K562 (cell line): ENCODE measurements around the gene PCDHB13. TPM values are rescaled to one million over a fixed set of nuclear protein-coding genes. Genes with fewer than 3 reads are reported as not detected.
A peak's percentile ranks its signal among the peaks of the same experiment; 100 is the strongest.

Experiments used
- ATAC-seq: fragments of 200-7000 bp; cut with Tn5 transposase; 3 replicates; pipeline ENCODE4 v1.9.1; 2020; ENCODE audit warnings: moderate library complexity
- BruUV-seq: library from RNA; stranded (reverse); fragments of 400-500 nt; replicated peaks from 2 replicates; lab custom pipeline; 2021; lab: Mats Ljungman, UMichigan
- CTCF ChIA-PET: fragments of 300-600 bp; formaldehyde crosslinking; extraction: SDS; loops from one replicate; lab custom pipeline; 2021; ENCODE audit warnings: low intra/inter-chr PET ratio; lab: Yijun Ruan, JAX
- POLR2A ChIA-PET: fragments of 300-600, 350-650 bp; sonication (Branson Sonifier 250); formaldehyde crosslinking; extraction: SDS; loops from one replicate; lab custom pipeline; 2021; ENCODE audit warnings: antibody characterized with exemption, inconsistent platforms; lab: Yijun Ruan, JAX
- DNase-seq, 4 experiments: peaks; one replicate each; pipeline versions ENCODE4 v3.0.0 to v3.0.0-alpha.2; 2011 to 2018; ENCODE audit warnings: low spot score in 3 of 4, mixed read lengths in 3 of 4; ENCODE audit errors: extremely low read depth in 1 of 4
- FAIRE-seq: peaks from 2 replicates; lab custom pipeline; 2011; peaks lifted over from hg19 to GRCh38; lab: Jason Lieb, UNC
- H2AFZ ChIP-seq: 2 replicates; pipeline ENCODE4 v1.6.0; 2011; ENCODE audit warnings: low read depth, low read length, control low read depth, inconsistent platforms
- H3K27ac ChIP-seq: fragments of 200-600 bp; 3 replicates; pipeline ENCODE4 v1.8.0; 2011; ENCODE audit warnings: low read depth, mild to moderate bottlenecking, control low read depth, inconsistent platforms, low read length, moderate library complexity, mixed read lengths; ENCODE audit errors: extremely low read depth
- H3K27me3 ChIP-seq, 2 experiments: fragments of 300-600 bp in 1 of 2; 2 replicates in 1 of 2; 3 replicates in 1 of 2; pipeline versions ENCODE4 v1.6.0 to v1.8.0; 2011; ENCODE audit warnings: inconsistent platforms in 2 of 2, low read length in 2 of 2, mild to moderate bottlenecking in 1 of 2, mixed read lengths in 1 of 2, moderate library complexity in 1 of 2; ENCODE audit not compliant: control insufficient read depth in 2 of 2, insufficient read depth in 2 of 2
- H3K36me3 ChIP-seq: fragments of 300-600 bp; 3 replicates; pipeline ENCODE4 v1.8.0; 2011; ENCODE audit warnings: mild to moderate bottlenecking, low read length, inconsistent platforms; ENCODE audit not compliant: control insufficient read depth, insufficient read depth
- H3K4me1 ChIP-seq, 2 experiments: fragments of 200-600 bp in 1 of 2; replicated peaks in 1 of 2; 2 replicates in 1 of 2; 3 replicates in 1 of 2; pipeline versions ENCODE4 v1.5.1 to v1.8.0; 2011; ENCODE audit warnings: inconsistent platforms in 2 of 2, low read length in 2 of 2, mild to moderate bottlenecking in 1 of 2, mixed read lengths in 1 of 2, moderate library complexity in 1 of 2; ENCODE audit not compliant: control insufficient read depth in 2 of 2, insufficient read depth in 2 of 2
- H3K4me2 ChIP-seq: 2 replicates; pipeline ENCODE4 v1.6.1; 2011; ENCODE audit warnings: low read length, control low read depth, inconsistent platforms, mixed read lengths; ENCODE audit not compliant: insufficient read depth
- H3K4me3 ChIP-seq: fragments of 200-600 bp; sonication (generic), shearing (Covaris generic); 2 replicates; pipeline ENCODE4 v1.5.1; 2016; ENCODE audit warnings: control low read depth, inconsistent platforms
- H3K79me2 ChIP-seq: fragments of 200-600 bp; 3 replicates; pipeline ENCODE4 v1.8.0; 2011; ENCODE audit warnings: low read length, inconsistent platforms; ENCODE audit not compliant: control insufficient read depth, insufficient read depth
- H3K9ac ChIP-seq, 2 experiments: 2 replicates each; pipeline versions ENCODE4 v1.6.0 to v1.6.1; 2011; ENCODE audit warnings: low read depth in 2 of 2, low read length in 2 of 2, control low read depth in 1 of 2, inconsistent platforms in 1 of 2, mild to moderate bottlenecking in 1 of 2, mixed read lengths in 1 of 2; ENCODE audit not compliant: insufficient read depth in 1 of 2
- H3K9me1 ChIP-seq: one replicate; pipeline ENCODE4 v1.6.0; 2011; ENCODE audit warnings: inconsistent platforms, mild to moderate bottlenecking, low read length, moderate library complexity; ENCODE audit not compliant: control insufficient read depth, insufficient read depth
- H3K9me3 ChIP-seq: replicated peaks from 2 replicates; pipeline ENCODE4 v1.5.1; 2011; ENCODE audit warnings: low read depth, low read length, inconsistent platforms; ENCODE audit not compliant: control insufficient read depth, insufficient read depth
- H4K20me1 ChIP-seq: replicated peaks from 2 replicates; pipeline ENCODE4 v1.6.1; 2011; ENCODE audit warnings: low read length, inconsistent platforms, mixed read lengths; ENCODE audit not compliant: control insufficient read depth, insufficient read depth
- ADNP ChIP-seq: fragments of 200-800 bp; sonication (Bioruptor generic); IDR thresholded peaks from 2 replicates; pipeline ENCODE4 v1.6.1; 2016; ENCODE audit warnings: missing genetic modification characterization, missing compliant biosample characterization
- ARHGAP35 ChIP-seq: fragments of 450-650 bp; IDR thresholded peaks from 2 replicates; pipeline ENCODE4 v1.6.1; 2018; ENCODE audit not compliant: partially characterized antibody
- BRCA1 ChIP-seq, 2 experiments: fragments of 450-650 bp in 1 of 2; sonication (generic) in 1 of 2; formaldehyde crosslinking in 1 of 2; IDR thresholded peaks; 2 replicates each; pipeline versions ENCODE4 v1.5.0 to v1.6.1; 2017 to 2020; ENCODE audit warnings: mild to moderate bottlenecking in 1 of 2, missing genetic modification reagents in 1 of 2
- GATAD2B ChIP-seq: fragments of 450-650 bp; IDR thresholded peaks from 2 replicates; pipeline ENCODE4 v1.6.1; 2017; ENCODE audit warnings: mild to moderate bottlenecking, borderline replicate concordance
- GTF2F1 ChIP-seq: IDR thresholded peaks from 2 replicates; pipeline ENCODE4 v1.6.1; 2011; ENCODE audit warnings: low read depth, low read length, improper control_type of control experiment
- KAT8 ChIP-seq: fragments of 450-650 bp; IDR thresholded peaks from 2 replicates; pipeline ENCODE4 v1.6.1; 2016; ENCODE audit warnings: low read depth, mild to moderate bottlenecking
- NFRKB ChIP-seq: fragments of 450-650 bp; IDR thresholded peaks from 2 replicates; pipeline ENCODE4 v1.6.1; 2016; ENCODE audit warnings: low read depth
- TRIM24 ChIP-seq, 2 experiments: fragments of 450-650 bp; IDR thresholded peaks; 2 replicates each; pipeline ENCODE4 v1.6.1; 2016
- TRIM28 ChIP-seq: fragments of 450-650 bp; IDR thresholded peaks from 2 replicates; pipeline ENCODE4 v1.6.1; 2017
- VEZF1 ChIP-seq: fragments of 200-800 bp; sonication (Bioruptor generic); IDR thresholded peaks from 2 replicates; pipeline ENCODE4 v1.6.1; 2017; ENCODE audit warnings: missing genetic modification characterization, missing compliant biosample characterization
- XRCC3 ChIP-seq: fragments of 450-650 bp; IDR thresholded peaks from 2 replicates; pipeline ENCODE4 v1.6.1; 2017; ENCODE audit warnings: mild to moderate bottlenecking, moderate library complexity
- ZNF274 ChIP-seq: IDR thresholded peaks from 2 replicates; pipeline ENCODE4 v1.6.1; 2011; ENCODE audit warnings: low read depth, mild to moderate bottlenecking, low read length, moderate library complexity, borderline replicate concordance
- ZNF518B ChIP-seq: fragments of 250-450 bp; sonication (Bioruptor Pico); IDR thresholded peaks from 2 replicates; pipeline ENCODE4 v1.5.0; 2021; ENCODE audit warnings: mild to moderate bottlenecking, moderate library complexity
- WGBS: fragments of 100-300 bp; shearing (Covaris generic); methylation state at CpG from one replicate; pipeline ENCODE4 v1.1.6; 2016; ENCODE audit warnings: low coverage, mixed read lengths; ENCODE audit not compliant: insufficient coverage; ENCODE audit errors: missing lambda C conversion rate; 5-methylcytosine and 5-hydroxymethylcytosine counted together
- in situ Hi-C: fragments of 300-500 bp; cut with MboI; formaldehyde crosslinking; loops from 4 replicates; pipeline ENCODE4 v1.15.0; 2018; ENCODE audit warnings: inconsistent platforms, mixed read lengths
- intact Hi-C: fragments of 100-400 bp; cut with micrococcal nuclease; formaldehyde crosslinking; loops from 2 replicates; pipeline ENCODE4 v1.14.2; 2022
- polyA plus RNA-seq, 8 experiments: library from polyadenylated mRNA; depleted of rRNA in 4 of 8; stranded (reverse) in 5 of 8; unstranded in 3 of 8; fragments of >200 nt; fragmentation: Nextera tagmentation in 2 of 8; fragmentation: Illumina TruSeq in 1 of 8; extraction: Ambion mirVana in 2 of 8; extraction: Trizol in 1 of 8; gene quantifications; 2 replicates each; pipeline versions ENCODE4 v1.2.1 to v1.2.3, GENCODE V29; 2011 to 2014; ENCODE audit warnings: inconsistent platforms in 1 of 8, missing spikeins in 1 of 8
- total RNA-seq, 7 experiments: library from RNA; depleted of rRNA in 6 of 7; stranded (reverse); fragments of >200 nt in 6 of 7; fragmentation: Illumina TruSeq in 2 of 7; extraction: Trizol in 2 of 7; gene quantifications; 2 replicates each; pipeline versions ENCODE4 v1.2.1 to v1.2.3, GENCODE V29; 2011 to 2021; ENCODE audit warnings: low replicate concordance in 1 of 7

Gene PCDHB13
- total and polyA plus RNA-seq, 9 of the 15 experiments (the other 6 are each of a cell fraction or from before 2014, with no cell fraction given) = 0.01 TPM; not detected in 8

- ChIA-PET CTCF (no interaction called here), POLR2A (interaction anchor here (0.6 kb wide), 1 partner anchor 65 kb away, joined by 3 read pairs; no protein-coding TSS in a partner anchor)
- Histone ChIP-seq H3K27me3 (no peaks in the 10 kb centered on the region), H3K9me3 (peaks cover 13% of the 10 kb centered on the region), H3K79me2 (no peaks in the 10 kb centered on the region), H3K9ac (no peak overlapping the region), H3K4me1 (no peaks in the 10 kb centered on the region), H3K36me3 (no peaks in the 10 kb centered on the region), H3K4me2 (no peak overlapping the region), H3K4me3 (no peak overlapping the region), H4K20me1 (no peaks in the 10 kb centered on the region), H3K9me1 (no peaks in the 10 kb centered on the region), H3K27ac (no peak overlapping the region), H2AFZ (no peak overlapping the region)
- TF ChIP-seq VEZF1 (CRISPR knock-in tag) (no peak), TRIM28 (peak; percentile 93), XRCC3 (0 out of 2 replicates have a peak, but pooled peaks have one; percentile 50), GATAD2B (no peak), ZNF274 (peak; percentile 98), ADNP (tag) (no peak), NFRKB (no peak), GTF2F1 (no peak), ZNF518B (CRISPR knock-in tag) (no peak), KAT8 (no peak), BRCA1 (IDR thresholded peaks at IDR 0.05) (no peak), BRCA1 (CRISPR knock-in tag; IDR thresholded peaks at IDR 0.05) (no peak), ARHGAP35 (no peak), TRIM24 (IDR thresholded peaks at IDR 0.05) (0 out of 4 replicates have a peak, but pooled peaks of 1 of the 2 experiments have one; percentile 30)
- in situ Hi-C loops (no loop called here), intact Hi-C loops (no loop called here)
- DNase-seq (no peak), ATAC-seq (no peak), FAIRE-seq (no peak)
- WGBS = 0% methylated on average over 5 of the region's 5 CpGs
- no TSS peak for BruUV-seq
These were observed 46.9 kb downstream of the PCDHB13 start for GRCh38 chr5:141260458-141261237.
